ENCODE data around the gene TLE1. TPM values are rescaled to one million over a fixed set of nuclear protein-coding genes. Genes with fewer than 3 reads are reported as not detected.

Gene TLE1
- total RNA-seq, 1 donor from 2014 or later = 16.3 TPM

- Mint-ChIP-seq H3K36me3 (ENCODE audit: low read depth) (peaks cover 22% of the 10 kb centered on the region), H3K4me3 (no peak overlapping the region), H3K4me1 (peaks cover 23% of the 10 kb centered on the region), H3K27ac (no peak overlapping the region), H3K27me3 (no peaks in the 10 kb centered on the region), H3K9me3 (no peaks in the 10 kb centered on the region)
- intact Hi-C loops (cut with micrococcal nuclease) = no loop called here
- POLR2A ChIA-PET = no interaction called here
- DNase-seq (no peak), ATAC-seq (ENCODE audit: low read depth) (no peak)
- CTCF ChIA-PET = interaction anchor here (0.6 kb wide), 1 partner anchor 11 kb away, joined by 3 read pairs; no protein-coding TSS in a partner anchor
- TF ChIP-seq CTCF (IDR thresholded peaks at IDR 0.05) = no peak
Observed at GRCh38 chr9:81627481-81627880, 61.9 kb downstream of the TLE1 start.

GRCh38 chr9:81626511-81626910 is 62.8 kb downstream of the TLE1 start:
- no peak overlapping the region for H3K4me3 Mint-ChIP-seq
- H3K4me1 Mint-ChIP-seq = peaks cover 28% of the 10 kb centered on the region
- H3K9me3 Mint-ChIP-seq = no peaks in the 10 kb centered on the region
- no peak for TF ChIP-seq CTCF (IDR thresholded peaks at IDR 0.05)
- DNase-seq = no peak
- intact Hi-C loops (cut with micrococcal nuclease) = no loop called here
- CTCF ChIA-PET = no interaction called here
- ATAC-seq (ENCODE audit: low read depth) = no peak
- POLR2A ChIA-PET = no interaction called here
- no peak overlapping the region for H3K27ac Mint-ChIP-seq
- no peaks in the 10 kb centered on the region for H3K27me3 Mint-ChIP-seq
- peaks cover 15% of the 10 kb centered on the region for H3K36me3 Mint-ChIP-seq (ENCODE audit: low read depth)

- Mint-ChIP-seq H3K9me3 (no peaks in the 10 kb centered on the region), H3K4me3 (no peak overlapping the region), H3K27me3 (no peaks in the 10 kb centered on the region), H3K36me3 (ENCODE audit: low read depth) (peaks cover 12% of the 10 kb centered on the region), H3K27ac (no peak overlapping the region), H3K4me1 (peaks cover 28% of the 10 kb centered on the region)
- no peak for TF ChIP-seq CTCF (IDR thresholded peaks at IDR 0.05)
- POLR2A ChIA-PET = no interaction called here
- DNase-seq (no peak), ATAC-seq (ENCODE audit: low read depth) (no peak)
- CTCF ChIA-PET = no interaction called here
- intact Hi-C loops (cut with micrococcal nuclease) = no loop called here
Observed at GRCh38 chr9:81625969-81626368, 63.4 kb downstream of the TLE1 start.

GRCh38 chr9:81623778-81624177 is 65.6 kb downstream of the TLE1 start:
- no peak for ATAC-seq (ENCODE audit: low read depth)
- DNase-seq = no peak
- Mint-ChIP-seq H3K4me1 (peaks cover 45% of the 10 kb centered on the region), H3K27ac (no peak overlapping the region), H3K9me3 (no peaks in the 10 kb centered on the region), H3K27me3 (no peaks in the 10 kb centered on the region), H3K36me3 (ENCODE audit: low read depth) (peaks cover 21% of the 10 kb centered on the region), H3K4me3 (no peak overlapping the region)
- intact Hi-C loops (cut with micrococcal nuclease) = no loop called here
- CTCF ChIA-PET = no interaction called here
- no peak for TF ChIP-seq CTCF (IDR thresholded peaks at IDR 0.05)
- POLR2A ChIA-PET = interaction anchor here (0.6 kb wide), 1 partner anchor 10 kb away, joined by 4 read pairs; no protein-coding TSS in a partner anchor

GRCh38 chr9:81622471-81623255 is 66.7 kb downstream of the TLE1 start:
- no peaks in the 10 kb centered on the region for H3K9me3 Mint-ChIP-seq
- no peak for TF ChIP-seq CTCF (IDR thresholded peaks at IDR 0.05)
- peaks cover 29% of the 10 kb centered on the region for H3K36me3 Mint-ChIP-seq (ENCODE audit: low read depth)
- DNase-seq (no peak), ATAC-seq (ENCODE audit: low read depth) (no peak)
- intact Hi-C loops (cut with micrococcal nuclease) = no loop called here
- ChIA-PET CTCF (interaction anchor here (2.0 kb wide), 1 partner anchor 64 kb away, joined by 5 read pairs; no protein-coding TSS in a partner anchor), POLR2A (no interaction called here)
- peaks cover 45% of the 10 kb centered on the region for H3K4me1 Mint-ChIP-seq
- H3K27ac Mint-ChIP-seq = no peak overlapping the region
- no peak overlapping the region for H3K4me3 Mint-ChIP-seq
- H3K27me3 Mint-ChIP-seq = no peaks in the 10 kb centered on the region

Data from activated B cell treated with CpG ODN at 0.5 μM for 24 hours (primary cell).